ENCODE measurements around the gene C1QTNF9. TPM values are rescaled to one million over a fixed set of nuclear protein-coding genes. Genes with fewer than 3 reads are reported as not detected.
A peak's percentile ranks its signal among the peaks of the same experiment; 100 is the strongest.

Gene C1QTNF9
- total and polyA plus RNA-seq, 8 donors: 0.09 to 0.73 (median 0.33) TPM; not detected in 2

- FAIRE-seq (peak; percentile 78), DNase-seq (peak; percentile 86 to 93 (median 88)), ATAC-seq (peak; percentile 86 to 87 (median 86))
- H3K27ac ChIP-seq: peak overlapping the region; percentile 52 to 94 (median 67)
- no peak for TF ChIP-seq CTCF (IDR thresholded peaks at IDR 0.05)
- H3K4me3 ChIP-seq: peak overlapping the region in 2 of 4 donors; percentile 13 to 40
- 5 to 6% methylated on average over 25 of the region's 25 CpGs for WGBS, 2 donors
- no peaks in the 10 kb centered on the region for H3K9me3 ChIP-seq
- H3K4me1 ChIP-seq: peaks cover 19 to 55% (median 27%) of the 10 kb centered on the region in 3 donors
- H3K36me3 ChIP-seq: no peaks in the 10 kb centered on the region
- H3K27me3 ChIP-seq: no peaks in the 10 kb centered on the region
- intact Hi-C loops (cut with DNase I): no loop called here
Measured at GRCh38 chr13:24271601-24272451, 37.6 kb upstream of the C1QTNF9 start.

- H3K27ac ChIP-seq: peak overlapping the region; percentile 52 to 94 (median 67)
- H3K4me3 ChIP-seq: peak overlapping the region in 2 of 4 donors; percentile 13 to 40
- H3K27me3 ChIP-seq: no peaks in the 10 kb centered on the region
- 56 to 59% methylated on average over 18 of the region's 18 CpGs for WGBS, 2 donors
- DNase-seq (peak in 1 of 6 donors; percentile 64), FAIRE-seq (no peak), ATAC-seq (peak in 2 of 4 donors; percentile 3 to 4)
- intact Hi-C loops (cut with DNase I): no loop called here
- H3K4me1 ChIP-seq: peaks cover 19 to 55% (median 27%) of the 10 kb centered on the region in 3 donors
- no peak for TF ChIP-seq CTCF (IDR thresholded peaks at IDR 0.05)
- H3K36me3 ChIP-seq: no peaks in the 10 kb centered on the region
- H3K9me3 ChIP-seq: no peaks in the 10 kb centered on the region
Measured at GRCh38 chr13:24272452-24273161, 36.8 kb upstream of the C1QTNF9 start.

- ATAC-seq (no peak), FAIRE-seq (no peak), DNase-seq (no peak)
- Histone ChIP-seq H3K9me3 (no peaks in the 10 kb centered on the region), H3K36me3 (no peaks in the 10 kb centered on the region), H3K4me1 (peaks cover 19 to 55% (median 27%) of the 10 kb centered on the region in 3 donors), H3K4me3 (no peak overlapping the region), H3K27ac (no peak overlapping the region), H3K27me3 (no peaks in the 10 kb centered on the region)
- 92 to 97% methylated on average over 7 of the region's 7 CpGs for WGBS, 2 donors
- intact Hi-C loops (cut with DNase I): no loop called here
- no peak for TF ChIP-seq CTCF (IDR thresholded peaks at IDR 0.05)
Measured at GRCh38 chr13:24273926-24274325, 35.5 kb upstream of the C1QTNF9 start.

GRCh38 chr13:24274452-24275021 lies 34.8 kb upstream of the C1QTNF9 start:
- DNase-seq (no peak), ATAC-seq (no peak), FAIRE-seq (no peak)
- Histone ChIP-seq H3K27ac (peak overlapping the region in 2 of 4 donors; percentile 5 to 12), H3K4me1 (peaks cover 19 to 50% (median 27%) of the 10 kb centered on the region in 3 donors), H3K27me3 (no peaks in the 10 kb centered on the region), H3K4me3 (no peak overlapping the region), H3K9me3 (no peaks in the 10 kb centered on the region), H3K36me3 (no peaks in the 10 kb centered on the region)
- WGBS, 2 donors: 75 to 78% methylated on average over 6 of the region's 6 CpGs
- TF ChIP-seq CTCF (IDR thresholded peaks at IDR 0.05): no peak
- intact Hi-C loops (cut with DNase I): no loop called here
